ENCODE data around the gene TOMM5.

TOMM5 gene

GRCh38 chr9:37559125-37559524 is 33.3 kb downstream of the TOMM5 start:
- Histone ChIP-seq H3K79me2 (ENCODE audit: control insufficient read depth, low read length) (peaks cover 10% of the 10 kb centered on the region), H3K27ac (ENCODE audit: low read depth, low read length) (no peak overlapping the region), H4K20me1 (ENCODE audit: control insufficient read depth, insufficient read depth, low read depth, low read length) (no peaks in the 10 kb centered on the region), H3K4me1 (ENCODE audit: control insufficient read depth, low read length) (peaks cover 21% of the 10 kb centered on the region), H3F3A (ENCODE audit: control insufficient read depth, insufficient read depth) (no peaks in the 10 kb centered on the region; the same call in 1 of the 2 replicates), H3K9me3 (ENCODE audit: control insufficient read depth, insufficient read depth, low read length) (peaks cover 8% of the 10 kb centered on the region), H3K4me2 (ENCODE audit: low read length) (no peak overlapping the region), H3K9me2 (replicated peaks; ENCODE audit: control insufficient read depth, low read length) (no peaks in the 10 kb centered on the region), H3K4me3 (ENCODE audit: low read length) (no peak overlapping the region), H3K36me3 (ENCODE audit: control insufficient read depth, low read length) (peaks cover 12% of the 10 kb centered on the region), H3K27me3 (ENCODE audit: control insufficient read depth, low read length) (no peaks in the 10 kb centered on the region)
- TF ChIP-seq EZH2phosphoT487 (IDR thresholded peaks at IDR 0.05; ENCODE audit: borderline replicate concordance, low read length) (no peak), CTCF (IDR thresholded peaks at IDR 0.05; ENCODE audit: low read depth, low read length, poor library complexity, severe bottlenecking) (no peak)

GRCh38 chr9:37555786-37556185 is 36.6 kb downstream of the TOMM5 start:
- no peak overlapping the region for H3K4me2 ChIP-seq (ENCODE audit: low read length)
- no peaks in the 10 kb centered on the region for H3K79me2 ChIP-seq (ENCODE audit: control insufficient read depth, low read length)
- no peaks in the 10 kb centered on the region for H3K9me3 ChIP-seq (ENCODE audit: control insufficient read depth, insufficient read depth, low read length)
- H3K36me3 ChIP-seq (ENCODE audit: control insufficient read depth, low read length), result no peaks in the 10 kb centered on the region
- TF ChIP-seq EZH2phosphoT487 (IDR thresholded peaks at IDR 0.05; ENCODE audit: borderline replicate concordance, low read length), result no peak
- no peak for TF ChIP-seq CTCF (IDR thresholded peaks at IDR 0.05; ENCODE audit: low read depth, low read length, poor library complexity, severe bottlenecking)
- no peaks in the 10 kb centered on the region for H3K9me2 ChIP-seq (replicated peaks; ENCODE audit: control insufficient read depth, low read length)
- H4K20me1 ChIP-seq (ENCODE audit: control insufficient read depth, insufficient read depth, low read depth, low read length), result no peaks in the 10 kb centered on the region
- H3F3A ChIP-seq (ENCODE audit: control insufficient read depth, insufficient read depth), result no peaks in the 10 kb centered on the region; the same call in 1 of the 2 replicates
- no peaks in the 10 kb centered on the region for H3K27me3 ChIP-seq (ENCODE audit: control insufficient read depth, low read length)
- H3K27ac ChIP-seq (ENCODE audit: low read depth, low read length), result no peak overlapping the region
- no peaks in the 10 kb centered on the region for H3K4me1 ChIP-seq (ENCODE audit: control insufficient read depth, low read length)
- H3K4me3 ChIP-seq (ENCODE audit: low read length), result no peak overlapping the region

- Histone ChIP-seq H3K9me2 (replicated peaks; ENCODE audit: control insufficient read depth, low read length) (no peaks in the 10 kb centered on the region), H3K9me3 (ENCODE audit: control insufficient read depth, insufficient read depth, low read length) (no peaks in the 10 kb centered on the region), H3K4me2 (ENCODE audit: low read length) (no peak overlapping the region), H3K27ac (ENCODE audit: low read depth, low read length) (no peak overlapping the region), H3K79me2 (ENCODE audit: control insufficient read depth, low read length) (no peaks in the 10 kb centered on the region), H3K27me3 (ENCODE audit: control insufficient read depth, low read length) (no peaks in the 10 kb centered on the region), H3K36me3 (ENCODE audit: control insufficient read depth, low read length) (no peaks in the 10 kb centered on the region), H3F3A (ENCODE audit: control insufficient read depth, insufficient read depth) (no peaks in the 10 kb centered on the region), H3K4me1 (ENCODE audit: control insufficient read depth, low read length) (no peaks in the 10 kb centered on the region), H4K20me1 (ENCODE audit: control insufficient read depth, insufficient read depth, low read depth, low read length) (no peaks in the 10 kb centered on the region), H3K4me3 (ENCODE audit: low read length) (no peak overlapping the region)
- TF ChIP-seq CTCF (IDR thresholded peaks at IDR 0.05; ENCODE audit: low read depth, low read length, poor library complexity, severe bottlenecking) (no peak), EZH2phosphoT487 (IDR thresholded peaks at IDR 0.05; ENCODE audit: borderline replicate concordance, low read length) (no peak)
These were observed 38.1 kb downstream of the TOMM5 start for GRCh38 chr9:37554318-37554717.

GRCh38 chr9:37551888-37552287 is 40.5 kb downstream of the TOMM5 start:
- H3K27me3 ChIP-seq (ENCODE audit: control insufficient read depth, low read length), result no peaks in the 10 kb centered on the region
- H4K20me1 ChIP-seq (ENCODE audit: control insufficient read depth, insufficient read depth, low read depth, low read length), result no peaks in the 10 kb centered on the region
- no peak overlapping the region for H3K4me3 ChIP-seq (ENCODE audit: low read length)
- H3K36me3 ChIP-seq (ENCODE audit: control insufficient read depth, low read length), result no peaks in the 10 kb centered on the region
- peaks cover 8% of the 10 kb centered on the region for H3K4me1 ChIP-seq (ENCODE audit: control insufficient read depth, low read length)
- H3K4me2 ChIP-seq (ENCODE audit: low read length), result no peak overlapping the region
- no peak overlapping the region for H3K27ac ChIP-seq (ENCODE audit: low read depth, low read length)
- H3K9me2 ChIP-seq (replicated peaks; ENCODE audit: control insufficient read depth, low read length), result no peaks in the 10 kb centered on the region
- H3F3A ChIP-seq (ENCODE audit: control insufficient read depth, insufficient read depth), result no peaks in the 10 kb centered on the region
- H3K9me3 ChIP-seq (ENCODE audit: control insufficient read depth, insufficient read depth, low read length), result no peaks in the 10 kb centered on the region
- TF ChIP-seq CTCF (IDR thresholded peaks at IDR 0.05; ENCODE audit: low read depth, low read length, poor library complexity, severe bottlenecking), result no peak
- no peak for TF ChIP-seq EZH2phosphoT487 (IDR thresholded peaks at IDR 0.05; ENCODE audit: borderline replicate concordance, low read length)
- no peaks in the 10 kb centered on the region for H3K79me2 ChIP-seq (ENCODE audit: control insufficient read depth, low read length)
